OCI-LY1 (cell line): ENCODE results near the gene KCTD20.

Experiments used
- EZH2 ChIP-seq: fragments of 200-600 bp; sonication (generic), shearing (Covaris generic); IDR thresholded peaks from 2 replicates; pipeline ENCODE4 v1.8.0; 2017; ENCODE audit warnings: borderline replicate concordance, mixed run types, mild to moderate bottlenecking, antibody characterized with exemption, low read length, moderate library complexity, mixed read lengths
- TF ChIP-seq, protein P1 (sequence below): fragments of 200-600 bp; sonication (generic), shearing (Covaris generic); IDR thresholded peaks from 2 replicates; pipeline ENCODE4 v1.5.1; 2017; ENCODE audit warnings: mild to moderate bottlenecking, antibody characterized with exemption, low read length, moderate library complexity, mixed read lengths

DNA sequence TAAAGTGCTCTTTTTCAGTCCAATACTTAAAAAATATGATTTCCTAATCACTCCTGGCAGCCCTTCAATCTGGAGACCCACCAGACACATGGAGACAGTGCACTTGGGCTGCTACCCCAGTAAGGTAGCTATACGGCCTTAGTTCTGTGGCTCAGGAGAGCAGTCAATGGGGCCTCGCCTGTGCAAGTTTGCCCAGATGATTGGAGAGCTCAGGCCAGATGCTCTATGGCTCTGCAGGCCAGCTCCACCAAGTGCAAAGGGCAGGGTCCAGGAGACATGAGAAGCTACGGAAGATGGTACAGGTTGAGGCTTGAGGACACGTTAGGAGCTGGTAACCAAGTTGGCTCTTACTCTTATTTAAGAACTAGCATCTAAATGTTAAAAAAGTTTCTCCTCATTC, 73.8 kb downstream of the KCTD20 start:
- TF ChIP-seq, protein P1, sequence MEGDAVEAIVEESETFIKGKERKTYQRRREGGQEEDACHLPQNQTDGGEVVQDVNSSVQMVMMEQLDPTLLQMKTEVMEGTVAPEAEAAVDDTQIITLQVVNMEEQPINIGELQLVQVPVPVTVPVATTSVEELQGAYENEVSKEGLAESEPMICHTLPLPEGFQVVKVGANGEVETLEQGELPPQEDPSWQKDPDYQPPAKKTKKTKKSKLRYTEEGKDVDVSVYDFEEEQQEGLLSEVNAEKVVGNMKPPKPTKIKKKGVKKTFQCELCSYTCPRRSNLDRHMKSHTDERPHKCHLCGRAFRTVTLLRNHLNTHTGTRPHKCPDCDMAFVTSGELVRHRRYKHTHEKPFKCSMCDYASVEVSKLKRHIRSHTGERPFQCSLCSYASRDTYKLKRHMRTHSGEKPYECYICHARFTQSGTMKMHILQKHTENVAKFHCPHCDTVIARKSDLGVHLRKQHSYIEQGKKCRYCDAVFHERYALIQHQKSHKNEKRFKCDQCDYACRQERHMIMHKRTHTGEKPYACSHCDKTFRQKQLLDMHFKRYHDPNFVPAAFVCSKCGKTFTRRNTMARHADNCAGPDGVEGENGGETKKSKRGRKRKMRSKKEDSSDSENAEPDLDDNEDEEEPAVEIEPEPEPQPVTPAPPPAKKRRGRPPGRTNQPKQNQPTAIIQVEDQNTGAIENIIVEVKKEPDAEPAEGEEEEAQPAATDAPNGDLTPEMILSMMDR = no peak
- no peak for TF ChIP-seq EZH2
